GM12874 (cell line): ENCODE data around the gene ARL2.

Experiments used
- TF ChIP-seq, protein P1 (sequence below): IDR thresholded peaks from 2 replicates; pipeline ENCODE4 v1.5.1; 2011; ENCODE audit warnings: low read depth, mild to moderate bottlenecking, control low read depth, low read length, moderate library complexity; ENCODE audit not compliant: insufficient read depth

ARL2 gene

DNA sequence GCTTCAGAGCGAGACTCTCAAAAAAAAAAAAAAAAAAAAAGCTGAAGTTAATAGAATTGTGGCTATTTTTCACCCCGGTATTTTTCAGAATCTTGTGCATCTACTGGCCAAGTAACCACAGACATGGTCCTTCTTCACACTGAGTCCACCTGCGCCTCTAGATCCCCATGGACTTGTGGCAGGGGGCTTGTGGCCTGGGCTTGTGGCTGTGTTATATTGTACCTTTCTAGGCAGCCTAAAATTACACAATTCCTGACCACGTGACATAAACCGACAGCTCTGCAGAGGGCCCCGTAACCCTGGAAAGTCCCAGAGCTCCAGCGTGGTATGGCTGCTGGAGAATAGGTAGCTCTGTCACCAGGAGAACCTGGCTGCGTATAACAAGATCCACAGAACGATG lies 55.3 kb downstream of the ARL2 start:
- TF ChIP-seq, protein P1, sequence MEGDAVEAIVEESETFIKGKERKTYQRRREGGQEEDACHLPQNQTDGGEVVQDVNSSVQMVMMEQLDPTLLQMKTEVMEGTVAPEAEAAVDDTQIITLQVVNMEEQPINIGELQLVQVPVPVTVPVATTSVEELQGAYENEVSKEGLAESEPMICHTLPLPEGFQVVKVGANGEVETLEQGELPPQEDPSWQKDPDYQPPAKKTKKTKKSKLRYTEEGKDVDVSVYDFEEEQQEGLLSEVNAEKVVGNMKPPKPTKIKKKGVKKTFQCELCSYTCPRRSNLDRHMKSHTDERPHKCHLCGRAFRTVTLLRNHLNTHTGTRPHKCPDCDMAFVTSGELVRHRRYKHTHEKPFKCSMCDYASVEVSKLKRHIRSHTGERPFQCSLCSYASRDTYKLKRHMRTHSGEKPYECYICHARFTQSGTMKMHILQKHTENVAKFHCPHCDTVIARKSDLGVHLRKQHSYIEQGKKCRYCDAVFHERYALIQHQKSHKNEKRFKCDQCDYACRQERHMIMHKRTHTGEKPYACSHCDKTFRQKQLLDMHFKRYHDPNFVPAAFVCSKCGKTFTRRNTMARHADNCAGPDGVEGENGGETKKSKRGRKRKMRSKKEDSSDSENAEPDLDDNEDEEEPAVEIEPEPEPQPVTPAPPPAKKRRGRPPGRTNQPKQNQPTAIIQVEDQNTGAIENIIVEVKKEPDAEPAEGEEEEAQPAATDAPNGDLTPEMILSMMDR, result no peak
